ENCODE measurements around the gene ABLIM2.

- no peak for TF ChIP-seq POLR2A (IDR thresholded peaks at IDR 0.05; ENCODE audit: low read length)
- TF ChIP-seq PHF8 (IDR thresholded peaks at IDR 0.05; ENCODE audit: borderline replicate concordance, low read depth), result no peak
- TF ChIP-seq NFE2L2 (conservative IDR thresholded peaks at IDR 0.05; ENCODE audit: low read length), result no peak
- no peak for TF ChIP-seq MAX (IDR thresholded peaks at IDR 0.05)
- TF ChIP-seq CTCF (IDR thresholded peaks at IDR 0.05), result no peak
- TF ChIP-seq HOXA7 (CRISPR knock-in tag; IDR thresholded peaks at IDR 0.05), result no peak
- TF ChIP-seq EP300 (IDR thresholded peaks at IDR 0.05), result no peak
- no peak for TF ChIP-seq CEBPB (IDR thresholded peaks at IDR 0.05)
- TF ChIP-seq POLR2AphosphoS2 (conservative IDR thresholded peaks at IDR 0.05; ENCODE audit: low read length), result no peak
- TF ChIP-seq REST (IDR thresholded peaks at IDR 0.05), result no peak
- no peak for TF ChIP-seq JUN (IDR thresholded peaks at IDR 0.05)
Measured at GRCh38 chr4:7968262-7968896, 190.2 kb downstream of the ABLIM2 start.
